ENCODE data around the gene PPARD.
A peak's percentile ranks its signal among the peaks of the same experiment; 100 is the strongest.

The PPARD gene

DNA sequence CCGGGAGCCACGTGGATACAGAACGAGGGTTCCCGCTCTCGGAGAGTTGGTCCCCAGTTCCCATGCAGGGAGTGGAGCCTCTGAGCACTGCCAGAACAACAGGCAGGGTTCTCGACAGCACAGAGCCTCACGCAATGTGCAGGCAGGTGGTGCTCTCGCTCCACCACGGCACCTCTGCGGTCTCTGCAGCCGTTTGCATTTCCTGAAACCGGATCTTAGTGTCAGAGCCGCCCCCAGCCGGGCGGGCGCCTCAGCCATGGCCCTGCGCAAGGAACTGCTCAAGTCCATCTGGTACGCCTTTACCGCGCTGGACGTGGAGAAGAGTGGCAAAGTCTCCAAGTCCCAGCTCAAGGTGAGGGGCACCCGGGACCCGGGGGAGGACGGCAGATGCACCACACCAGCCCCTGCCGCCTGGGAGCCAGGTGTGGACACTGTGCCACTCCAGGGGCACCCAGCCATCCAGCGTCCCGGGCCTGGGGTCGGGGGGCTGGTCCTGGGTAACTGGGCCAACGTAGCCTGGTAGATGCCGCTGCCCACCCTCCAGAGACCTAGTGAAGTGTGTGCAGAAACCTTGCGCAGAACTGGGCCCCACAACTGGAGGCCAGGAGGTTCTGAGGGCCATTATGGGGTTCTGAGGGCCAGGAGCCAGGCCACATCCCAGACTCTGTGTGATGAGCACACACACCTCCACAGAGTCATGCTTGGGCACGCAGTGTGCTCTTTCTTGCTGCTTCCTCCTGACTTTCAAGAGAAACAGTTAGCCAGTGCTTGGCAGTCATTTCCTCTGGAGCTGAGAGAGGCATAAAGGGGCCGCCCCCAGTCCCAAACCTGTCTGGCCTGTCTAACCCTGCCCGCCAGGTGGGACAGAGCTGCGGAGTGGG, 44.5 kb upstream of the PPARD start, which contains the start of gene DEF6:
Gene DEF6, plus strand, starts transcription at position 218 of the 881 bp plus-strand sequence. Its CDS starts 39 bp downstream, at position 257.
- in situ Hi-C loops (cut with MboI; ENCODE audit: low pct_unique_long_range_greater_than_20kb, low sequenced_read_pairs, unreplicated experiment) = no loop called here
- TF ChIP-seq, protein P1, sequence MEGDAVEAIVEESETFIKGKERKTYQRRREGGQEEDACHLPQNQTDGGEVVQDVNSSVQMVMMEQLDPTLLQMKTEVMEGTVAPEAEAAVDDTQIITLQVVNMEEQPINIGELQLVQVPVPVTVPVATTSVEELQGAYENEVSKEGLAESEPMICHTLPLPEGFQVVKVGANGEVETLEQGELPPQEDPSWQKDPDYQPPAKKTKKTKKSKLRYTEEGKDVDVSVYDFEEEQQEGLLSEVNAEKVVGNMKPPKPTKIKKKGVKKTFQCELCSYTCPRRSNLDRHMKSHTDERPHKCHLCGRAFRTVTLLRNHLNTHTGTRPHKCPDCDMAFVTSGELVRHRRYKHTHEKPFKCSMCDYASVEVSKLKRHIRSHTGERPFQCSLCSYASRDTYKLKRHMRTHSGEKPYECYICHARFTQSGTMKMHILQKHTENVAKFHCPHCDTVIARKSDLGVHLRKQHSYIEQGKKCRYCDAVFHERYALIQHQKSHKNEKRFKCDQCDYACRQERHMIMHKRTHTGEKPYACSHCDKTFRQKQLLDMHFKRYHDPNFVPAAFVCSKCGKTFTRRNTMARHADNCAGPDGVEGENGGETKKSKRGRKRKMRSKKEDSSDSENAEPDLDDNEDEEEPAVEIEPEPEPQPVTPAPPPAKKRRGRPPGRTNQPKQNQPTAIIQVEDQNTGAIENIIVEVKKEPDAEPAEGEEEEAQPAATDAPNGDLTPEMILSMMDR (IDR thresholded peaks at IDR 0.05; ENCODE audit: extremely low read depth, insufficient read depth, missing control alignments) = peak; percentile 94

DNA sequence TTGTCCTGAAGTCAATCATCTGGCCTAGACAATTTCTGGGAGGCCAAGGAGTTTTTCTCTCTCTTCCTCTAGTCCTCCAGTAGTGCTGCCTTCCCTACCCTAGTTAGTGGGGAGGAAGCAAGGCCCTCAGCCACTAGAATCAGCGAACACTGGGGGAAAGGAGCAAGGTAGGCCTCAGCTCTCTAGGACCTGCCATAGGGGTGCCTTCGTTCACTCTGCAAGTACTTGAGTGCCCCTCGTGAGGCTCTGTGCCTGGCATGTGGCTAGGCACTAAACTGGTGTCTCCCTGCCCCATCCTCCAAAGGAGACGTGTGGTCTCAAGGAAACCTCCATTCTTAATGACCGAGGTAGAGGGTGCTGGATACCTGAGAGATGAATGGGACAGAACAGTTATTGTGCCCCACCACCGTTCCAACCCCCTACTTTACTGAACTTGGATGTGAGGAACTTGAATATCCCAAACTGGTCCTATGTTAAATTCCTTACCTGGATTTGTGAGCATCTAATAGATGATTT, 43.7 kb upstream of the PPARD start:
- in situ Hi-C loops (cut with MboI; ENCODE audit: low pct_unique_long_range_greater_than_20kb, low sequenced_read_pairs, unreplicated experiment) = no loop called here
- no peak for DNase-seq (ENCODE audit: low spot score)
- TF ChIP-seq, protein P1 (IDR thresholded peaks at IDR 0.05; ENCODE audit: extremely low read depth, insufficient read depth, missing control alignments) = no peak

More for the DNA sequence above, 44.5 kb upstream of the PPARD start, which contains the start of gene DEF6:
- DNase-seq (ENCODE audit: low spot score) = peak; percentile 93

DNA sequence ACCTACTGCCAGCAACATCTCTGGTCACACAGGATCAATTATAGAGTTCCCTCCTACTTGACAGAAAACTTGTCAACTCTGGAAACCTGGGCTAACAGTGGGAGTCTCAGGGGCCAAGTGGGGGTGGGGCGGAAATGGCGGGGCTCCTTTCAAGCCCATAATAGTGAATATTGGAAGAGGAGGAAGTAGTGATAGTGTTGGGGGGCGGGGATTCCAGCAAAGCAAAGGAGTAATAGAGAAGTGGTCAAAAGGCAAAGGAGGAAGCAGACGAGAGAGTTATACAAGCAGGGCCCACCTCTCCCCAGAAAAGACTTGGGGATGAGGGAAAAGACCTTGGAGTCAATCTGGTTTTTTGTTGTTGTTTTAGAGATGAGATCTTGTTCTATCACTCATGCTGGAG, 42.7 kb upstream of the PPARD start:
- in situ Hi-C loops (cut with MboI; ENCODE audit: low pct_unique_long_range_greater_than_20kb, low sequenced_read_pairs, unreplicated experiment) = no loop called here
- TF ChIP-seq, protein P1 (IDR thresholded peaks at IDR 0.05; ENCODE audit: extremely low read depth, insufficient read depth, missing control alignments) = no peak
- DNase-seq (ENCODE audit: low spot score) = no peak

DNA sequence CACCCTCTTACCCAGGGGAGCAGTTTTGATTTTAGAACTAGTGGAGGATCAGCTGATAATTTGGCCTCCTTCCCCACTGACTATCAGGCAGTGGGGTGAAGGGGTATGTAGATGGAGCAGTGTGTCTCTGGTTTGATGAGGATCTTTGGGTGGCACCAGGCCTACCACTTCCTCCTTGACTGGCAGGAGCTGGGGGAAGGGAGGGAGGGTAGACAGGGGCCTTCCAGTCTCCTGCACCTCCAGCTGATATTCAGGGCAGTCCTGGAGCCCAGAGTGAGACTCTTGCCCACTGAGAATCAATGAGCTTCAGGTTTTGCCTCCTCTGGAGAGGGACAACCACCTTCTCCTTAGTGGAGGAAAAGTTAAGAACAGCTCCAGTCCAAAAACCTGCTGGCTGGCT, 41.5 kb upstream of the PPARD start:
- TF ChIP-seq, protein P1 (IDR thresholded peaks at IDR 0.05; ENCODE audit: extremely low read depth, insufficient read depth, missing control alignments) = no peak
- no peak for DNase-seq (ENCODE audit: low spot score)
- in situ Hi-C loops (cut with MboI; ENCODE audit: low pct_unique_long_range_greater_than_20kb, low sequenced_read_pairs, unreplicated experiment) = no loop called here

DNA sequence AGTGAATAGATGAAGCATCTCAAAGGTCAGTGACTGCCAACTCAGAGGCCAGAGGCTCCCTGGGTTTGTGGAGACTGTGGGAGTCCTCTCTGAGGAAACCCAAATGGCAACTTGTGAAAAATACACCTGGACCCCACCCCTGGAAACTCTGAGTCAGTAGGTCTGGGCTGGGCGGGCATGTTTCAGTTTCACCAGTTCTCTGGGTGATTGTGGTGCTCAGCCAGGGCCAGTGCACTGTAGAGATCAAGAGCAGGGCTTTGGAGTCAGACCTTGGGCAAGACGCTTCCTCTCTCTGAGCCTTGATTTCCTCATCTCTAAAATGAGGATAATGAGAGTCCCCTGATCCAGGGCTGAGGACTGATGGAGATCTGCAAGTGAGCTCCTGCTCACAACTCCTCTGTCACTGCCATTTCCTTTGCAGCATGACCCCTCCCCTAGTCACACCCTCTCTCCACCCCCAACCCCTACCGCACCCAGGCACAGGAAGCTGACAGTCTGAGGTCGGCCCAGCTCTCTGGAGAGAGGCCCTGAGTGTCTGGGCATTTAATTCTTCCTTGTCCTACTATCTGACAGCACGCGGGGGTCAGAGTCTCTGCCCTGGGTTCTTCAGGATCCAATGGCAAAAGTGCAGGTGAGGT, 39.6 kb upstream of the PPARD start:
- TF ChIP-seq, protein P1 (IDR thresholded peaks at IDR 0.05; ENCODE audit: extremely low read depth, insufficient read depth, missing control alignments) = no peak
- in situ Hi-C loops (cut with MboI; ENCODE audit: low pct_unique_long_range_greater_than_20kb, low sequenced_read_pairs, unreplicated experiment) = no loop called here
- DNase-seq (ENCODE audit: low spot score) = peak; percentile 83

DNA sequence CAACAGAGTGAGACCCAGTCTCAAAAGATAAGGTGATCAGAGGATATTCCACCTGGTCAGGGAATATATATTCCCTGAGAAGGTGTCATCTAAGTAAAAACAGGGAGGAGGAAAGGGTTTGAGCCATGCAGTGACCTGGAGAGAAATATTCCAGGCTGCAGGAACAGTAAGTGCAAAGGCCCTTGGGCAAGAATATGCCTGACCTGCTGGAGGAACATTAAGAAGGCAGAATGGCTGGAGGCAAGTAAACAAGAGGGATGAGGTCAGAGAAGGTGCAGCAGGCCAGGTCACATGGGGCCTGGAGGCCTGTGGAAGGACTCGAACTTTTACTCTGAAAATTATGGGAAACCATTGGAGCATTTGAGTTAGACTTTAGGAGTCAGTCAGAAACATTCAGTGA, 38.1 kb upstream of the PPARD start:
- TF ChIP-seq, protein P1 (IDR thresholded peaks at IDR 0.05; ENCODE audit: extremely low read depth, insufficient read depth, missing control alignments) = no peak
- in situ Hi-C loops (cut with MboI; ENCODE audit: low pct_unique_long_range_greater_than_20kb, low sequenced_read_pairs, unreplicated experiment) = no loop called here
- DNase-seq (ENCODE audit: low spot score) = no peak
